MCF 10A (cell line): ENCODE measurements around the gene PROM1. TPM values are rescaled to one million over a fixed set of nuclear protein-coding genes. Genes with fewer than 3 reads are reported as not detected.

Source experiments
- BruUV-seq: library from RNA; stranded (reverse); fragments of 400-500 nt; replicated peaks from 2 replicates; lab custom pipeline; 2021; lab: Mats Ljungman, UMichigan
- CTCF ChIA-PET: fragments of 300-600 bp; sonication (Branson Sonifier 250); formaldehyde crosslinking; extraction: SDS; loops from one replicate; lab custom pipeline; 2021; ENCODE audit warnings: antibody characterized with exemption, inconsistent platforms; lab: Yijun Ruan, JAX
- POLR2A ChIA-PET: fragments of 300-600, 350-650 bp; sonication (Branson Sonifier 250); formaldehyde crosslinking; extraction: SDS; loops from one replicate; lab custom pipeline; 2020; ENCODE audit warnings: antibody characterized with exemption, inconsistent platforms; lab: Yijun Ruan, JAX
- DNase-seq: peaks from one replicate; pipeline ENCODE4 v3.0.0-alpha.2; 2018; ENCODE audit not compliant: unreplicated experiment
- H3K27ac Mint-ChIP-seq: one replicate; pipeline ENCODE4 v1.8.0; 2022; ENCODE audit warnings: mild to moderate bottlenecking, low read depth, mixed read lengths; ENCODE audit not compliant: unreplicated experiment
- H3K27me3 Mint-ChIP-seq: one replicate; pipeline ENCODE4 v1.8.0; 2022; ENCODE audit warnings: mixed read lengths; ENCODE audit not compliant: insufficient read depth, unreplicated experiment
- H3K36me3 Mint-ChIP-seq: one replicate; pipeline ENCODE4 v1.8.0; 2022; ENCODE audit warnings: mild to moderate bottlenecking, moderate library complexity, mixed read lengths; ENCODE audit not compliant: insufficient read depth, unreplicated experiment
- H3K4me1 Mint-ChIP-seq: one replicate; pipeline ENCODE4 v1.8.0; 2022; ENCODE audit warnings: mixed read lengths; ENCODE audit not compliant: insufficient read depth, unreplicated experiment
- H3K4me3 Mint-ChIP-seq: one replicate; pipeline ENCODE4 v1.8.0; 2022; ENCODE audit warnings: mild to moderate bottlenecking, moderate library complexity, mixed read lengths; ENCODE audit not compliant: unreplicated experiment
- H3K9me3 Mint-ChIP-seq: one replicate; pipeline ENCODE4 v1.8.0; 2022; ENCODE audit warnings: mixed read lengths; ENCODE audit not compliant: unreplicated experiment
- CTCF ChIP-seq: fragments of 200-600 bp; IDR thresholded peaks from one replicate; pipeline ENCODE4 v1.8.0; 2022; ENCODE audit warnings: antibody characterized with exemption, mild to moderate bottlenecking; ENCODE audit not compliant: unreplicated experiment
- intact Hi-C: fragments of 100-400 bp; cut with micrococcal nuclease; formaldehyde crosslinking; loops from 2 replicates; pipeline ENCODE4 v1.14.1; 2022
- total RNA-seq: library from RNA; stranded (reverse); gene quantifications from 2 replicates; pipeline ENCODE4 v1.2.3, GENCODE V29; 2022

The PROM1 gene
- total RNA-seq, 1 experiment from 2014 or later, result not detected

DNA sequence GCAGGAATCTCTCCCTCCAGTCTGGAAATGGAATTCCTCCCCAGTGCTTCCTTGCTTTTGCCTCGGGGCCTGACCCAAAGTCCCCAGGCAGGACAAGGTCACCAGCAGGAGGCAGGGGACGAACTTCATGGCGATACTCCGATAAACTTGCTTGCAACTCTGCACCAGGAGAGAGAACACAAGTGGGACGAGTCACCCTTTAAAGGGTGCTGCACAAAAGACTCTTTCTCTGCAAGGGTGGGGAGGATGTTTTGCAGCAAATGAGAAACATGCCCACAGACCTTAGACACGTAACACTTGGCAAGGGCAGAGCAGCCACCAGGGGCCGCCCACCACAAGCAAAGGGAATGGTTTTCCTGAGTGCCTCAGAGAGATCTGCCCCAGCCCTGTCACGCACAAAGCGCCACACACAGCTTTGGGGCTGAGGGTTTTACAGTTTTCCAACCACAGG, 120.8 kb downstream of the PROM1 start, which contains the start of gene FGFBP2:
FGFBP2 (minus strand) TSS at position 175 of the 451 bp plus-strand sequence; CDS start at position 129, 46 bp downstream.
- CTCF ChIA-PET, result interaction anchor here (0.6 to 6.6 kb wide), 5 partner anchors 36 to 1808 kb away, joined by 3 to 40 read pairs (median 6); no protein-coding TSS in a partner anchor
- Mint-ChIP-seq H3K4me3 (no peak within 1 kb of the TSS), H3K36me3 (no peaks in the 10 kb centered on the region), H3K9me3 (peaks cover 12% of the 10 kb centered on the region), H3K4me1 (no peaks in the 10 kb centered on the region), H3K27me3 (peaks cover 17% of the 10 kb centered on the region), H3K27ac (no peak within 1 kb of the TSS)
- intact Hi-C loops, result no loop called here
- POLR2A ChIA-PET, result no interaction called here
- TF ChIP-seq CTCF, result peak; percentile 18
- DNase-seq, result peak; percentile 44
- BruUV-seq, result no TSS peak

- CTCF ChIA-PET, result interaction anchor here (1.2 to 6.6 kb wide), 4 partner anchors 13 to 303 kb away, joined by 3 to 40 read pairs (median 12); no protein-coding TSS in a partner anchor
- POLR2A ChIA-PET, result no interaction called here
- H3K36me3 Mint-ChIP-seq, result no peaks in the 10 kb centered on the region
- intact Hi-C loops, result no loop called here
- no peak overlapping the region for H3K27ac Mint-ChIP-seq
- no TSS peak for BruUV-seq
- no peaks in the 10 kb centered on the region for H3K4me1 Mint-ChIP-seq
- peaks cover 10% of the 10 kb centered on the region for H3K9me3 Mint-ChIP-seq
- no peak for TF ChIP-seq CTCF
- no peak overlapping the region for H3K4me3 Mint-ChIP-seq
- no peak for DNase-seq
- peaks cover 12% of the 10 kb centered on the region for H3K27me3 Mint-ChIP-seq
Observed at GRCh38 chr4:15961781-15962510, 121.9 kb downstream of the PROM1 start.

GRCh38 chr4:15958562-15958961, 125.3 kb downstream of the PROM1 start:
- ChIA-PET CTCF (interaction anchor here (0.7 to 2.8 kb wide), 8 partner anchors 12 to 479 kb away, joined by 3 to 31 read pairs (median 5); no protein-coding TSS in a partner anchor), POLR2A (no interaction called here)
- Mint-ChIP-seq H3K36me3 (no peaks in the 10 kb centered on the region), H3K4me3 (no peak overlapping the region), H3K27ac (no peak overlapping the region), H3K27me3 (no peaks in the 10 kb centered on the region), H3K9me3 (no peaks in the 10 kb centered on the region), H3K4me1 (peaks cover 4% of the 10 kb centered on the region)
- intact Hi-C loops, result loop anchor here (10.0 kb wide), 1 partner anchor 306 kb away; no protein-coding TSS in a partner anchor
- TF ChIP-seq CTCF, result no peak
- no peak for DNase-seq
- BruUV-seq, result no TSS peak

DNA sequence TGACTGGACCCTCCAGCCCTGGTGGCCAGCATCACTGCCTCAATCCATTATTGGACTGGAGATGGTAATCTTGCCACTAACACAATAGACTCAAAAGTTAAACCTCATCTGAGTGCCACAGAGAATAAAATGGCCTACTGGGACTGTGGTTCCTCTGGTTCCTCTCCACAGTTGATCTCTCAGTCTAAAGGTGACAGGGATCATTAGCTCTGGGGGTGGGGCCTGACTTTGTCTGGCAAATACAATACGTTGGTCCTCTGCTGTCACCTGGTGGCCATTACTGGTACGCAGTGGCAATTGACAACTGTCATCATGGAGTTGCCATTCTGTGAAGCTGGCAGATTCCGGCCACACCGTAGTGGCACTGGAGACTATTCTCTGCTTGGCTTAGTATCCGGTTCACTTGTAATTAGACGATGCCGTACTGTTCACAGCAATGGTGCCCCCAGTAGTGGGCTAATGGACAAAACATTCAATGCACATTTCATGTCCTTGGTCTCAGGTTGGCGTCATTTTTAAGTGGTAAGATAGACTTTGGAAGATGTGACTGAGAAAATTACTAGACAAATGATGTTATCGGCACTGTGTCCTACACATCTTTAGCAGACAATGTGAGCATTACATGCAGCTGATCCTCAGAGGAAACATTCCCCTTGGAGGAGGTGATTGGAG, 127.5 kb downstream of the PROM1 start:
- POLR2A ChIA-PET, result interaction anchor here (0.7 to 2.4 kb wide), 7 partner anchors 18 to 157 kb away, joined by 3 to 27 read pairs (median 3); no protein-coding TSS in a partner anchor
- H3K27ac Mint-ChIP-seq, result no peak overlapping the region

More for the DNA sequence above, 127.5 kb downstream of the PROM1 start:
- H3K4me1 Mint-ChIP-seq, result peaks cover 10% of the 10 kb centered on the region
- CTCF ChIA-PET, result interaction anchor here (0.6 to 12.1 kb wide), 63 partner anchors 9 to 1747 kb away, joined by 3 to 357 read pairs (median 5); no protein-coding TSS in a partner anchor
- intact Hi-C loops, result loop anchor here (1.0 to 10.0 kb wide), 6 partner anchors 44 to 477 kb away; no protein-coding TSS in a partner anchor
- H3K4me3 Mint-ChIP-seq, result no peak overlapping the region
- BruUV-seq, result no TSS peak
- no peaks in the 10 kb centered on the region for H3K9me3 Mint-ChIP-seq
- peak; percentile 92 for TF ChIP-seq CTCF
- no peaks in the 10 kb centered on the region for H3K27me3 Mint-ChIP-seq
- peak; percentile 89 for DNase-seq
- no peaks in the 10 kb centered on the region for H3K36me3 Mint-ChIP-seq
